Activated gamma-delta T cell treated with anti-CD3 and anti-CD28 coated beads, Interleukin-2, amount 50 U/mL, for 16 hours (primary cell): ENCODE results near the gene GOLGA6L10.
"Not testable (repeated sequence)": the region's sequence is repeated elsewhere in the genome, so short reads cannot be mapped to it uniquely, and the experiment has no call there.

Experiments
- DNase-seq: peaks from one replicate; pipeline ENCODE4 v3.0.0-alpha.2; 2020; ENCODE audit warnings: low read depth

GOLGA6L10 gene

DNA sequence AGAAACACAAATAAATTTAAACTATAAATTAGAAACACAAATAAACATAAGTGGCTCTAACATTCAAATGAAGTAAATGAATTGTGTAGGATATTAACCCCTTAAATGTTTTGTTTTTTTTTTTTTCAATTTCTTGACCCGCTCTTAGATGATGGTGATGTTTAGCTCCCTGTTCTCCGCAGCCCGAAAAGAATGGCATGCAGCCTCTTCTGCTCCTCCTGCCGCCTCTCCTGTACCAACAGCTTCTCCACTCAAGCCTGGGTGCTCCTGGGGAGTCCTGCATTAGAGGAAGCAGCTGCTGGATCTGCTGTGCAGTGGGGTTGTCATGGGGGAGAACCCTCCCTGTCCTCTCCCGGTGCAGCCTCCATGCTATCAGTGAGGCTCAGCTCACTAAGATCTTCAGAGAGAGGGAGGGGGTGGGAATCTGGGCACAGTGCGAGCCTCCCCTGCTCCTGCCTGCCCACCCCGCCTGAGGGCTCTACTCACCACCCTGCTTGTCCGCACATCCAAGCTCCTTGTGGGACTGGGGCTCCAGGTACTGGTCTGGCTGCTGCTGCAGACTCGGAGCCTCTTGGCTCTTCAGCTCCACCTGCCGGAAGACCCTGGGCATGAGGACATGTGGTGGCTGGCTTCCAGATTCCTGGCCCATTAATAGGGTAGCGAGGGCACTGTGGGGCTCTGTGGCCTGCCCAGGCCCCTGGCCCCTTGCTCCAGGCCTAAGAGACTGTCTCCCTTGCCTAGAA lies 6.5 kb downstream of the GOLGA6L10 start:
- DNase-seq: not testable (repeated sequence)

GRCh38 chr15:82338573-82338972 lies 10.7 kb downstream of the GOLGA6L10 start:
- DNase-seq: not testable (repeated sequence)

- DNase-seq: not testable (repeated sequence)
Measured at GRCh38 chr15:82338053-82338452, 11.2 kb downstream of the GOLGA6L10 start.

GRCh38 chr15:82337051-82337450 lies 12.2 kb downstream of the GOLGA6L10 start:
- not testable (repeated sequence) for DNase-seq

DNA sequence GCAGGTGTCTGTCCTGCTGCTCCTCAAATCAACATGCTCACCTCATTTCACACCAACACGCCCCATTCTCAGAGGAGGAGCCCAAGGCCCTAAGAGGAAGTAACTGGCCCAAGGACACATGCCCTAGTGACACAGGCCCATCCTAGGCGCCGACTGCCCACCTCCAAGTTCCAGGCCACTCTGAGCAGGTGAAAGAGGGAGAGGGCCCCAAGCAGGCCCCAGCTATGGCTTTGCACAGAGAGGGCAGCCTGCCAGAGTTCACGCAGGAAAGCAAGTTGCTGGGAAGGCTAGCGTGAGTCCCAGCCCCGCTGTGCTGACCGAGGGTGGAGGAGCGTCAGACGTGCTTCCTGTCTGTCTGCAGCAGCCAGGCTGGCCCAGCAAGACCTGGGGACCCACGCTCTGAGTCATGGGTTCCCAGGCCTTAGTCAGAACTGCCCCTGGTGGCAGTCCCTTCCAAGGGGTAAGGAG lies 13.1 kb downstream of the GOLGA6L10 start:
- DNase-seq: not testable (repeated sequence)

DNA sequence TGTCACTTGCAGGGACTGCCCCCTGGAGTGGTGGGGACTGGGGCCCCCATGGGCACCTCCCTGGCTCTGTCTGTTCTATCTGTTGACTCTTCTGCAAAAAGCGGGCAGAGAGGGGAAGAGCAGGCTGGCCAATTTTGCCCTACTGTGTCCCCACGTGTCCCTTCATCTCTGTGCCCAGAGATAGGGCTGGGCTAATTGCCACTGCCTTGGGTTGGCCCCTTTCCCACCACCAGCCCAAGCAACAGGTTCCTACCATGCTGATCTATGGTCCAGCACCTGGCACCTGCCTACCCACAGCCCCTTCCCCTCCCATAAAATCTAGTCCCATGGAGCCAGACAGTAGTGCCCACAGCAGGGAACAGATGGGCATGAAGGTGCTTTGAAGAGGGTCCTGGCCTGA lies 14.3 kb downstream of the GOLGA6L10 start:
- not testable (repeated sequence) for DNase-seq

- not testable (repeated sequence) for DNase-seq
Measured at GRCh38 chr15:82334554-82334932, 14.7 kb downstream of the GOLGA6L10 start.

GRCh38 chr15:82333603-82334553 lies 15.4 kb downstream of the GOLGA6L10 start:
- not testable (repeated sequence) for DNase-seq

DNA sequence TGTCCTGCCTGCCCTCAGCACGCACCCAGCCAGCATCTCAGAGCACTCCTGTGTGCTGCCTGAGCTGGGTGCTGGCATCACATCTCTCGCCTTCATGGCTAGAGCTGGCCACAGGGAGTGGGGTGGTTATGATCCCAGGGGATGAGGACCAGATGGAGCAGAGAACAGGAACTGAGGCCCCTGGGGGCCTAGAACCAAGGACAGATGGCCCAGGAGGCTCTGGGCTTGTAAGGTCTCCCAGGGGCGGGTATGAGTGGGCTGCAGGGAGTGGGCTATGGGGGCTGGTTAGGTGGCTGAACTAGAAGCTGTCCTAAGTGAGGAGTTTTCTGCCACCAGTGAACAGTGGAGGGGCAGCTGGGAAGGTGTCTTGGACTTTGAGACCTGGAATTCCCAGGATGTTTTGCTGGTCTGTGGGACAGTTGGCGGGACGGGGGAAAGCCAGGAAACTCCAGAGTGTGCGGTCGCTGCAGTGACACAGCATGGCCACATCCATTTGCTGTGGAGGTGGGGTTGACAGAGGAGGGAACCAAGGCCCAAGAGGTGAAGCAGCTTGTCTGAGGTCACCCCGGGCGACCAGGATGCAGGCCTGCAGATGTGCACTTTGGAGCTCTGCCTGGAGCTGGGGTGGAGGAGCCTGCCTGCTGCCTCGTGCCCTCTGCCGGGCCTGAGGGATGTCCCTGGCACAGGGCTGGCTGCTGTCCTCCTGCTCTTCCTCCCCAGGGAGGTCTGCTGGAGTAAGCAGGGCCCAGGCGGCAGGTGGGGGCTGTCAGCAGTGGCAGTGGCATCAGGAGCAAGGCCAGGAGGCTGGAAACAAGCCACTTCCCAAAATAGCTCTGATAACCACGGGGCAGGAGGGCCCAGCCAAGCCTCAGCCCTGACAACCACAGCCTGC lies 16.3 kb downstream of the GOLGA6L10 start:
- DNase-seq: not testable (repeated sequence)

DNA sequence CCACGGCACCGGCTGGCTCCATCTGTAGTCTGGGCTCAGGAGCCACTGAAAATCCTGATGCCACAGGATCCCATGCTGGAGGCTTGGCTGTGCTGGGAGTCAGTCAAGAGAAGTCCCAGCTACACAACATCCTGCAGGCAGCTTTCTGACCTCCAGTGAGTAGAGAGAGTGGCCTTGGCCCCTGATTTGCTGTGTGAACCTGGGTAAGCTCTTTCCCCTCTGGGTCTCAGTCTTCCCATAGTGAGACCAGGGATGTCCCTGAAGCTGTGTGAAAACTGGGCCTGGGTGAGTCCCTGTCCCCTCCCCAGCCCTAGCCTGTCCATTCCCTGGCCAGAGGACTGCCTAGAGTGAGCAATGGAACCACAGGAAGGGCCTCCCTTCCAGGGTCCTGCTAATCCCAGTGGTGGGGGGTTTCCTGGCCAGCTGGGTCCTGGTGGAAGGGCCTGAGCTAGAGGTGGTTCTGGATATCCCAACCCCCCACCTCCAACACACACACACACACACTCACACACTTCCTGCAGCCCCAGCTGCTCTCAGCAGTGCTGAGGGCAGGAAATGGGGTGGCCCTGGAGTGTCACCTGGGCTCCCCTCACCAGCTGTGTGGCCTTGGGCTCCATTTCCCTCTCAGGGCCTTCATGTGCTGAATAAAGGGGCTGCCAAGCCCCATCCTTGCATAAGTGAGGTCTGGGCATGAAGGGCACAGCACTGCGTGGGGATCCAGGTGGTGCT lies 17.5 kb downstream of the GOLGA6L10 start:
- DNase-seq: not testable (repeated sequence)

GRCh38 chr15:82330921-82331320 lies 18.4 kb downstream of the GOLGA6L10 start:
- not testable (repeated sequence) for DNase-seq

GRCh38 chr15:82329039-82329438 lies 20.2 kb downstream of the GOLGA6L10 start:
- DNase-seq: not testable (repeated sequence)

- DNase-seq: not testable (repeated sequence)
Measured at GRCh38 chr15:82327372-82327771, 21.9 kb downstream of the GOLGA6L10 start.

DNA sequence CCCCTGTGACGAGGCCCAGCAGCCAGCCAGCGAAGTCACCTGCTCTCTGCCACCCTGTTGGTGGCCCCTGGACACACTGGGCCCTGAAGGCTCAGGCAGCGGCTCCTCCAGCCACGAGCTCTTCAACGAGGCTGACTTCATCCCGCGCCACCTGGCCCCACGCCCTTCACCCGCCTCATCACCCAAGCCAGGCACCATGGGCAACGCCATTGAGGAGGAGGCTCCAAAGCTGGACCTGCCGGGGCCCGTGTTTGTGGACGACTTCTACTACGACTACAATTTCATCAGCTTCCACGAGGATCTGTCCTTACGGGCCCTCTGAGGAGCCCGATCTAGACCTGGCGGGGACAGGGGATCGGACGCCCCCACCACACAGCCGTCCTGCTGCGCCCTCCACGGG lies 22.4 kb downstream of the GOLGA6L10 start:
- not testable (repeated sequence) for DNase-seq

DNA sequence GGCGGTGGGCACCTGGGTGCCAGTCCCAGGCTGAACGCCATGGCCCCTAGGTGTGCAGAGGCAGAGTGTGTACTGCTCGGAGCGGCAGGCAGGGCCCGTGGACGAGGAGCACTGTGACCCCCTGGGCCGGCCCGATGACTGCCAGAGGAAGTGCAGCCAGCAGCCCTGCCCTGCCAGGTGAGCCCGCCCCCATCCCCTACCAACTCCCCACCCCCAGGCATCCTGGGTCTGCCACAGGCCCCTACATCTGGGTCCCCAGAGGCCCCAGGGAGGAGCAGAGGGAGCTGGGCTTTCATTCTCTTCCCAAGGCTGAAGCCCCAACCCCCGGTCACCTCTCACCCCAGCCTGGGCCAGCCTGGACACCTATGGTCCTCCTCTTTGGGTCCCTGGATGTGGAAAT lies 23.6 kb downstream of the GOLGA6L10 start:
- not testable (repeated sequence) for DNase-seq

DNA sequence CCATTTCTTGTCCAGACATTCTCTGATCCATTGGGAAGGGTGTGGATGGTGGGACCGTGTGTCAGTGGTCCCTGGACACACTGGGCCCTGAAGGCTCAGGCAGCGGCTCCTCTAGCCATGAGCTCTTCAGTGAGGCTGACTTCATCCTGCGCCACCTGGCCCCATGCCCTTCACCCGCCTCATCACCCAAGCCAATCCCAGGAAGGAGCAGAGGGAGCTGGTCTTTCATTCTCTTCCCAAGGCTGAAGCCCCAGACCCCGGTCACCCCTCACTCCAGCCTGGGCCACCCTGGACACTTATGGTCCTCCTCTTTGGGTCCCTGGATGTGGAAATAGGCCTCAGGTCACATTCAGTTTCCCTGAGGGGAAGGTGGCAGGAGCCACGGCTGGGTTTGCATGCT lies 24.4 kb downstream of the GOLGA6L10 start:
- DNase-seq: not testable (repeated sequence)

GRCh38 chr15:82322488-82322887 lies 26.8 kb downstream of the GOLGA6L10 start:
- not testable (repeated sequence) for DNase-seq

- DNase-seq: not testable (repeated sequence)
Measured at GRCh38 chr15:82320861-82321260, 28.4 kb downstream of the GOLGA6L10 start.

GRCh38 chr15:82319522-82320278 lies 29.6 kb downstream of the GOLGA6L10 start:
- not testable (repeated sequence) for DNase-seq

GRCh38 chr15:82318281-82318680 lies 31.0 kb downstream of the GOLGA6L10 start:
- not testable (repeated sequence) for DNase-seq
